Measurements from ENCODE around the gene SLC25A41.

SLC25A41 gene

DNA sequence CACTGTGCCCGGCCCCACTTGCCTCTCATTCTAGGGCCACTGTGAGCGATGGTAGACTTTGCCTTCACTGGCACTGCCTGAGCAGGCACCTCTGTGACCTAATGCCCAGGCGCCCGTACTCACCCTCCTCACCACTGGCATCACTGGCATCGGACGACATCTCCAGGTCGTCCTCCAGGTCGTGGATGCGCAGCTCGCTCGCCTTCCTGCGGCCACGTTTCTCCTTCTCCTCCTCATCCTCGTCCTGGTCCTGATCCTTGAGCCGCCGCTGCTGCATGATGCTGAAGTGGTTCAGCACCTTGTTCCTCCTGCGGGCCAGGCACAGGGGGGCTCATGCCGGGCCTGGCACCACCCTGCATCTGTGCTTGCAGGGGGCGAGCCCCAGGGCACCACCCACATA is 50.4 kb downstream of the SLC25A41 start:
- no peak overlapping the region for H2AFZ ChIP-seq (ENCODE audit: low read length)
- no peaks in the 10 kb centered on the region for H3F3A ChIP-seq (ENCODE audit: insufficient read depth, low read length)
- H4K20me1 ChIP-seq (ENCODE audit: insufficient read depth, low read length), result no peaks in the 10 kb centered on the region
- no peaks in the 10 kb centered on the region for H3K4me1 ChIP-seq (ENCODE audit: insufficient read depth, low read length, severe bottlenecking)
- H3K9me3 ChIP-seq (ENCODE audit: low read length), result no peaks in the 10 kb centered on the region
- H3K4me3 ChIP-seq (ENCODE audit: low read depth, low read length, poor library complexity, severe bottlenecking), result no peak overlapping the region
- no peaks in the 10 kb centered on the region for H3K9me2 ChIP-seq (ENCODE audit: low read depth, low read length)
- H3K79me2 ChIP-seq (ENCODE audit: insufficient read depth, low read length), result no peaks in the 10 kb centered on the region
- H3K36me3 ChIP-seq (ENCODE audit: insufficient read depth, low read length), result peaks cover 80% of the 10 kb centered on the region
- H3K9ac ChIP-seq (ENCODE audit: low read length), result no peak overlapping the region
- no peak overlapping the region for H3K27ac ChIP-seq (ENCODE audit: low read depth, low read length, poor library complexity, severe bottlenecking)
- H3K27me3 ChIP-seq (ENCODE audit: insufficient read depth, low read length), result no peaks in the 10 kb centered on the region
- H3K4me2 ChIP-seq (ENCODE audit: low read length), result no peak overlapping the region
- no peak for TF ChIP-seq EZH2 (IDR thresholded peaks at IDR 0.05; ENCODE audit: borderline replicate concordance, low read length)
- TF ChIP-seq, protein P1, sequence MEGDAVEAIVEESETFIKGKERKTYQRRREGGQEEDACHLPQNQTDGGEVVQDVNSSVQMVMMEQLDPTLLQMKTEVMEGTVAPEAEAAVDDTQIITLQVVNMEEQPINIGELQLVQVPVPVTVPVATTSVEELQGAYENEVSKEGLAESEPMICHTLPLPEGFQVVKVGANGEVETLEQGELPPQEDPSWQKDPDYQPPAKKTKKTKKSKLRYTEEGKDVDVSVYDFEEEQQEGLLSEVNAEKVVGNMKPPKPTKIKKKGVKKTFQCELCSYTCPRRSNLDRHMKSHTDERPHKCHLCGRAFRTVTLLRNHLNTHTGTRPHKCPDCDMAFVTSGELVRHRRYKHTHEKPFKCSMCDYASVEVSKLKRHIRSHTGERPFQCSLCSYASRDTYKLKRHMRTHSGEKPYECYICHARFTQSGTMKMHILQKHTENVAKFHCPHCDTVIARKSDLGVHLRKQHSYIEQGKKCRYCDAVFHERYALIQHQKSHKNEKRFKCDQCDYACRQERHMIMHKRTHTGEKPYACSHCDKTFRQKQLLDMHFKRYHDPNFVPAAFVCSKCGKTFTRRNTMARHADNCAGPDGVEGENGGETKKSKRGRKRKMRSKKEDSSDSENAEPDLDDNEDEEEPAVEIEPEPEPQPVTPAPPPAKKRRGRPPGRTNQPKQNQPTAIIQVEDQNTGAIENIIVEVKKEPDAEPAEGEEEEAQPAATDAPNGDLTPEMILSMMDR (IDR thresholded peaks at IDR 0.05; ENCODE audit: low read length), result no peak

DNA sequence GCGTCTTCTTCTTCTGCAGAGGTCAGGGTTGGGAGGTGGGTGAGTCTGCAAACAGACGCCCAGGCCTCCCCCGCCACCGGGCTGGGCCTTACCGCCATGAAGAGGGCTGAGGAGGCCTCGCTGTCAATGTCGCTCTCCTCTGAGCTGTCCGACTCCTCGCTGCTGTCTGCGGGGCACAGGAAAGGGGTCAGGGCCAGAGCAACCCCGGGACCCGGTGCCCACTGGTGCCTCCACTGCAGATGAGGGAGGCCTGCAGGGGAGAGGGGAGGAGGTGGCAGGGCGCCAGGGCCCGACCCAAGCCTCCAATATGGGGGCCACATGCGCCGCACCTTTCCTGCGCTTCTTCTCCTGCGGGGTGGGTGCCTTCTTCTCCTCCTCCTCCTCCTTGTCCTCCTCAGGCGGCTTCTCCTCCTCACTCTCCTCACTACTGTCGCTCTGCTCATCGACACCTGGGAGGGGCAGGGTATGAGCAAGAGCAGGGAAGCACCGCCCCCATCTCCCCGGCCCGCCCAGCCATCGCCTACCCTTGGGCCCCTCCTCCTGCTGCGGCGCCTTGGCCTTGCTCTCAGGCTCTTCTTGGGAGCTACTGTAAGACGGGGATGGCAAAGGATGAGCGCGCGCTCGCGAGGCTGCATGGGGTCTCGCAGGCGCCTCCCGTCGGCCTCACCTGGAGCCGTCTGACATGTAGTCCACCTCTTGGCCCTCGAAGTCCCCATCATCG is 52.4 kb downstream of the SLC25A41 start:
- TF ChIP-seq, protein P1 (IDR thresholded peaks at IDR 0.05; ENCODE audit: low read length), result no peak
- H3K79me2 ChIP-seq (ENCODE audit: insufficient read depth, low read length), result no peaks in the 10 kb centered on the region
- H3K4me1 ChIP-seq (ENCODE audit: insufficient read depth, low read length, severe bottlenecking), result no peaks in the 10 kb centered on the region
- H2AFZ ChIP-seq (ENCODE audit: low read length), result no peak overlapping the region
- peaks cover 67% of the 10 kb centered on the region for H3K36me3 ChIP-seq (ENCODE audit: insufficient read depth, low read length)
- no peaks in the 10 kb centered on the region for H3K27me3 ChIP-seq (ENCODE audit: insufficient read depth, low read length)
- no peaks in the 10 kb centered on the region for H4K20me1 ChIP-seq (ENCODE audit: insufficient read depth, low read length)
- H3K9me2 ChIP-seq (ENCODE audit: low read depth, low read length), result no peaks in the 10 kb centered on the region
- no peak overlapping the region for H3K4me3 ChIP-seq (ENCODE audit: low read depth, low read length, poor library complexity, severe bottlenecking)
- H3K9me3 ChIP-seq (ENCODE audit: low read length), result no peaks in the 10 kb centered on the region
- no peaks in the 10 kb centered on the region for H3F3A ChIP-seq (ENCODE audit: insufficient read depth, low read length)
- no peak overlapping the region for H3K4me2 ChIP-seq (ENCODE audit: low read length)
- no peak overlapping the region for H3K27ac ChIP-seq (ENCODE audit: low read depth, low read length, poor library complexity, severe bottlenecking)
- H3K9ac ChIP-seq (ENCODE audit: low read length), result no peak overlapping the region

DNA sequence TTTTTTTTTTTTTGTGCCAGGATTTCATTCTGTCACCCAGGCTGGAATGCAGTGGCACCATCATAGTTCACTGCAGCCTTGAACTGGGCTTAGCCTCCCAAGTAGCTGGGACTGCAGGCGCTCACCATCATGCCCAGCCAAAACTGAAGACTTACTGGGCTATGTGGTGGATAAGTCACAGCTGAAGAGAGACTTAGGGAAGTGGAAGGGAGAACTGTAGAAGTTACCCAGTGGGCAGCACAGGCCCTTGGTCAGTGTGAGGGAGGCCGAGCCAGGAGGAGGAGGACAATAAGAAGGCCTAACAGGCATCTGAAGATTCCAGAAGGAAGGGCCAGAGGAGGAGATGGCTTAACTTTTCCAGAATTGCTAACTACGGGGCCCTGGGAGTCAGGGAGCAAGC is 53.8 kb downstream of the SLC25A41 start:
- H3K9me3 ChIP-seq (ENCODE audit: low read length), result no peaks in the 10 kb centered on the region

More for the DNA sequence above, 53.8 kb downstream of the SLC25A41 start:
- peaks cover 58% of the 10 kb centered on the region for H3K36me3 ChIP-seq (ENCODE audit: insufficient read depth, low read length)
- H3K27ac ChIP-seq (ENCODE audit: low read depth, low read length, poor library complexity, severe bottlenecking), result no peak overlapping the region
- H3K9me2 ChIP-seq (ENCODE audit: low read depth, low read length), result no peaks in the 10 kb centered on the region
- H3K4me1 ChIP-seq (ENCODE audit: insufficient read depth, low read length, severe bottlenecking), result no peaks in the 10 kb centered on the region
- TF ChIP-seq EZH2 (IDR thresholded peaks at IDR 0.05; ENCODE audit: borderline replicate concordance, low read length), result no peak
- TF ChIP-seq, protein P1 (IDR thresholded peaks at IDR 0.05; ENCODE audit: low read length), result no peak
- no peaks in the 10 kb centered on the region for H4K20me1 ChIP-seq (ENCODE audit: insufficient read depth, low read length)
- no peak overlapping the region for H3K9ac ChIP-seq (ENCODE audit: low read length)
- H3K4me3 ChIP-seq (ENCODE audit: low read depth, low read length, poor library complexity, severe bottlenecking), result no peak overlapping the region
- H3K4me2 ChIP-seq (ENCODE audit: low read length), result no peak overlapping the region
- no peaks in the 10 kb centered on the region for H3F3A ChIP-seq (ENCODE audit: insufficient read depth, low read length)
- H2AFZ ChIP-seq (ENCODE audit: low read length), result no peak overlapping the region
- H3K27me3 ChIP-seq (ENCODE audit: insufficient read depth, low read length), result no peaks in the 10 kb centered on the region
- no peaks in the 10 kb centered on the region for H3K79me2 ChIP-seq (ENCODE audit: insufficient read depth, low read length)
